B cell (primary cell): Measurements from ENCODE around the gene FOXF1. TPM values are rescaled to one million over a fixed set of nuclear protein-coding genes. Genes with fewer than 3 reads are reported as not detected.

Experiments
- ATAC-seq: fragments of 200-7000 bp; cut with Tn5 transposase; one replicate; pipeline ENCODE4 v1.10.0; 2021; ENCODE audit warnings: low read depth, mild to moderate bottlenecking, moderate number of reproducible peaks, moderate library complexity
- CTCF ChIA-PET: fragments of 350-600 bp; sonication (Branson Sonifier 250); formaldehyde crosslinking; loops from one replicate; lab custom pipeline; 2021; ENCODE audit warnings: antibody characterized with exemption, inconsistent platforms; lab: Charles Lee
- POLR2A ChIA-PET: fragments of 350-600 bp; sonication (Branson Sonifier 250); formaldehyde crosslinking; loops from one replicate; lab custom pipeline; 2021; ENCODE audit warnings: antibody characterized with exemption; lab: Charles Lee
- DNase-seq: peaks from one replicate; pipeline ENCODE4 v3.0.0; 2013
- H2AFZ ChIP-seq: 2 replicates; pipeline ENCODE4 v1.6.1; 2012; ENCODE audit warnings: mild to moderate bottlenecking, low read depth, low read length; ENCODE audit not compliant: insufficient read depth, poor library complexity, severe bottlenecking
- H3K27ac ChIP-seq, 2 donors: 1 replicate in 1 of 2; 2 replicates in 1 of 2; pipeline ENCODE4 v1.5.1; 2012 to 2013; ENCODE audit warnings: low read length in 2 of 2, mild to moderate bottlenecking in 2 of 2, moderate library complexity in 1 of 2
- H3K27me3 ChIP-seq, 4 experiments: fragments of 200-600 bp in 1 of 4; sonication (generic) in 1 of 4; replicated peaks in 1 of 4; 1 replicate in 2 of 4; 2 replicates in 2 of 4; pipeline versions ENCODE4 v1.6.1 to v1.7.0; 2013 to 2016; ENCODE audit warnings: low read length in 3 of 4, mild to moderate bottlenecking in 2 of 4, mixed read lengths in 1 of 4, moderate library complexity in 1 of 4; ENCODE audit not compliant: insufficient read depth in 4 of 4, control insufficient read depth in 3 of 4; ENCODE audit errors: control extremely low read depth in 1 of 4
- H3K36me3 ChIP-seq, 2 experiments: replicated peaks in 1 of 2; 1 replicate in 1 of 2; 2 replicates in 1 of 2; pipeline versions ENCODE4 v1.6.1 to v1.7.1; 2013; ENCODE audit warnings: low read length in 1 of 2; ENCODE audit not compliant: insufficient read depth in 2 of 2, control insufficient read depth in 1 of 2; ENCODE audit errors: control extremely low read depth in 1 of 2, extremely low read depth in 1 of 2
- H3K4me1 ChIP-seq, 2 donors: fragments of 200-600 bp in 1 of 2; sonication (generic) in 1 of 2; 1 replicate in 1 of 2; 2 replicates in 1 of 2; pipeline versions ENCODE4 v1.5.1 to v1.6.1; 2013 to 2017; ENCODE audit warnings: low read length in 2 of 2; ENCODE audit not compliant: control insufficient read depth in 2 of 2, insufficient read depth in 2 of 2
- H3K4me2 ChIP-seq: replicated peaks from 2 replicates; pipeline ENCODE3; 2012; ENCODE audit warnings: mild to moderate bottlenecking, low read depth, low read length; ENCODE audit not compliant: poor library complexity, severe bottlenecking
- H3K4me3 ChIP-seq, 5 experiments: fragments of 200-600 bp in 1 of 5; sonication (generic) in 1 of 5; 1 replicate in 3 of 5; 2 replicates in 2 of 5; pipeline versions ENCODE4 v1.5.1 to v1.7.0; 2011 to 2016; ENCODE audit warnings: low read length in 4 of 5, mild to moderate bottlenecking in 4 of 5, low read depth in 2 of 5, control low read depth in 1 of 5, moderate library complexity in 1 of 5; ENCODE audit not compliant: insufficient read depth in 1 of 5; ENCODE audit errors: control extremely low read depth in 1 of 5, extremely low read depth in 1 of 5
- H3K79me2 ChIP-seq: fragments of 200-600 bp; sonication (generic); one replicate; pipeline ENCODE4 v1.6.0; 2016; ENCODE audit warnings: low read length; ENCODE audit not compliant: control insufficient read depth, insufficient read depth
- H3K9ac ChIP-seq: fragments of 200-600 bp; sonication (generic); 2 replicates; pipeline ENCODE4 v1.6.1; 2017; ENCODE audit warnings: mild to moderate bottlenecking, low read length, moderate library complexity
- H3K9me3 ChIP-seq, 3 donors: one replicate each; pipeline versions ENCODE4 v1.6.1 to v1.7.1; 2013; ENCODE audit warnings: low read length in 2 of 3; ENCODE audit not compliant: control insufficient read depth in 2 of 3, insufficient read depth in 1 of 3; ENCODE audit errors: control extremely low read depth in 1 of 3
- H4K20me1 ChIP-seq: 2 replicates; pipeline ENCODE4 v1.6.0; 2012; ENCODE audit warnings: mild to moderate bottlenecking, low read length; ENCODE audit not compliant: insufficient read depth, control insufficient read depth, poor library complexity, severe bottlenecking
- H3K27ac Mint-ChIP-seq: one replicate; pipeline ENCODE4 v1.8.0; 2021; ENCODE audit warnings: mixed read lengths
- H3K27me3 Mint-ChIP-seq: one replicate; pipeline ENCODE4 v1.8.0; 2021; ENCODE audit warnings: mixed read lengths
- H3K4me1 Mint-ChIP-seq: one replicate; pipeline ENCODE4 v1.8.0; 2021; ENCODE audit warnings: mixed read lengths
- H3K4me3 Mint-ChIP-seq: one replicate; pipeline ENCODE4 v1.8.0; 2021; ENCODE audit warnings: mixed read lengths
- H3K9me3 Mint-ChIP-seq: one replicate; pipeline ENCODE4 v1.8.0; 2022; ENCODE audit warnings: mixed read lengths; ENCODE audit not compliant: insufficient read depth
- EZH2 ChIP-seq: IDR thresholded peaks from 2 replicates; pipeline ENCODE4 v1.6.1; 2012; ENCODE audit warnings: borderline replicate concordance, low read depth, mild to moderate bottlenecking, moderate library complexity, low read length; ENCODE audit not compliant: insufficient read depth, poor library complexity, severe bottlenecking
- WGBS: methylation state at CpG from one replicate; pipeline ENCODE4 v1.1.5; 2013; ENCODE audit warnings: missing lambda C conversion rate; ENCODE audit not compliant: insufficient coverage; 5-methylcytosine and 5-hydroxymethylcytosine counted together
- intact Hi-C: fragments of 100-400 bp; cut with micrococcal nuclease; formaldehyde crosslinking; loops from one replicate; pipeline ENCODE4 v1.10.0; 2022
- polyA plus RNA-seq: library from polyadenylated mRNA; depleted of rRNA; stranded (reverse); fragments of >200 nt; gene quantifications from 2 replicates; pipeline ENCODE4 v1.2.3, GENCODE V29; 2012
- total RNA-seq, 2 donors: library from RNA; stranded (reverse); fragments of 120-200 nt in 1 of 2; gene quantifications; 1 replicate in 1 of 2; 2 replicates in 1 of 2; pipeline versions ENCODE4 v1.2.3 to v1.2.4, GENCODE V29; 2013 to 2022
- TF ChIP-seq, protein P1 (sequence below): fragments of 200-600 bp; IDR thresholded peaks from one replicate; pipeline ENCODE4 v1.8.0; 2022; ENCODE audit warnings: antibody characterized with exemption, mild to moderate bottlenecking

FOXF1 gene
- total and polyA plus RNA-seq, 2 donors (not counting 1 experiment from before 2014, with no cell fraction given): not detected

- intact Hi-C loops: no loop called here
- Mint-ChIP-seq H3K4me1 (no peaks in the 10 kb centered on the region), H3K4me3 (no peak overlapping the region), H3K27me3 (no peaks in the 10 kb centered on the region), H3K27ac (no peak overlapping the region), H3K9me3 (no peaks in the 10 kb centered on the region)
- Histone ChIP-seq H3K4me3 (no peak overlapping the region), H3K4me2 (no peak overlapping the region), H3K4me1 (no peaks in the 10 kb centered on the region), H3K9me3 (no peaks in the 10 kb centered on the region), H4K20me1 (no peaks in the 10 kb centered on the region), H3K36me3 (peaks cover 0 to 74% of the 10 kb centered on the region in 2 experiments), H3K27ac (no peak overlapping the region), H3K79me2 (no peaks in the 10 kb centered on the region), H3K27me3 (no peaks in the 10 kb centered on the region), H3K9ac (no peak overlapping the region), H2AFZ (no peak overlapping the region)
- TF ChIP-seq, protein P1, sequence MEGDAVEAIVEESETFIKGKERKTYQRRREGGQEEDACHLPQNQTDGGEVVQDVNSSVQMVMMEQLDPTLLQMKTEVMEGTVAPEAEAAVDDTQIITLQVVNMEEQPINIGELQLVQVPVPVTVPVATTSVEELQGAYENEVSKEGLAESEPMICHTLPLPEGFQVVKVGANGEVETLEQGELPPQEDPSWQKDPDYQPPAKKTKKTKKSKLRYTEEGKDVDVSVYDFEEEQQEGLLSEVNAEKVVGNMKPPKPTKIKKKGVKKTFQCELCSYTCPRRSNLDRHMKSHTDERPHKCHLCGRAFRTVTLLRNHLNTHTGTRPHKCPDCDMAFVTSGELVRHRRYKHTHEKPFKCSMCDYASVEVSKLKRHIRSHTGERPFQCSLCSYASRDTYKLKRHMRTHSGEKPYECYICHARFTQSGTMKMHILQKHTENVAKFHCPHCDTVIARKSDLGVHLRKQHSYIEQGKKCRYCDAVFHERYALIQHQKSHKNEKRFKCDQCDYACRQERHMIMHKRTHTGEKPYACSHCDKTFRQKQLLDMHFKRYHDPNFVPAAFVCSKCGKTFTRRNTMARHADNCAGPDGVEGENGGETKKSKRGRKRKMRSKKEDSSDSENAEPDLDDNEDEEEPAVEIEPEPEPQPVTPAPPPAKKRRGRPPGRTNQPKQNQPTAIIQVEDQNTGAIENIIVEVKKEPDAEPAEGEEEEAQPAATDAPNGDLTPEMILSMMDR: no peak
- no peak for TF ChIP-seq EZH2
- CTCF ChIA-PET: no interaction called here
- DNase-seq (no peak), ATAC-seq (no peak)
- POLR2A ChIA-PET: no interaction called here
- 89% methylated on average over 5 of the region's 6 CpGs for WGBS
These were observed 30.6 kb downstream of the FOXF1 start for GRCh38 chr16:86540894-86541293.

- Mint-ChIP-seq H3K4me3 (no peak overlapping the region), H3K9me3 (no peaks in the 10 kb centered on the region), H3K4me1 (no peaks in the 10 kb centered on the region), H3K27ac (no peak overlapping the region), H3K27me3 (no peaks in the 10 kb centered on the region)
- ATAC-seq (no peak), DNase-seq (no peak)
- H3K9me3 ChIP-seq: no peaks in the 10 kb centered on the region
- H3K36me3 ChIP-seq: peaks cover 0 to 78% of the 10 kb centered on the region in 2 experiments
- no peak overlapping the region for H3K4me3 ChIP-seq
- no peak overlapping the region for H3K27ac ChIP-seq
- no peak overlapping the region for H2AFZ ChIP-seq
- intact Hi-C loops: no loop called here
- WGBS: 94% methylated on average over 10 of the region's 11 CpGs
- H3K4me2 ChIP-seq: no peak overlapping the region
- CTCF ChIA-PET: no interaction called here
- no peaks in the 10 kb centered on the region for H3K27me3 ChIP-seq
- no peak overlapping the region for H3K9ac ChIP-seq
- TF ChIP-seq, protein P1: no peak
- no peak for TF ChIP-seq EZH2
- POLR2A ChIA-PET: no interaction called here
- H3K4me1 ChIP-seq: no peaks in the 10 kb centered on the region
- no peaks in the 10 kb centered on the region for H4K20me1 ChIP-seq
- no peaks in the 10 kb centered on the region for H3K79me2 ChIP-seq
These were observed 31.2 kb downstream of the FOXF1 start for GRCh38 chr16:86541560-86541959.
